HG02973 (cell line): ENCODE data around the gene LPIN1.

Experiments used
- ATAC-seq: cut with Tn5 transposase; IDR thresholded peaks from one replicate; pipeline ENCODE4 v1.9.1; 2021; ENCODE audit warnings: moderate library complexity; ENCODE audit not compliant: unreplicated experiment

Gene LPIN1

DNA sequence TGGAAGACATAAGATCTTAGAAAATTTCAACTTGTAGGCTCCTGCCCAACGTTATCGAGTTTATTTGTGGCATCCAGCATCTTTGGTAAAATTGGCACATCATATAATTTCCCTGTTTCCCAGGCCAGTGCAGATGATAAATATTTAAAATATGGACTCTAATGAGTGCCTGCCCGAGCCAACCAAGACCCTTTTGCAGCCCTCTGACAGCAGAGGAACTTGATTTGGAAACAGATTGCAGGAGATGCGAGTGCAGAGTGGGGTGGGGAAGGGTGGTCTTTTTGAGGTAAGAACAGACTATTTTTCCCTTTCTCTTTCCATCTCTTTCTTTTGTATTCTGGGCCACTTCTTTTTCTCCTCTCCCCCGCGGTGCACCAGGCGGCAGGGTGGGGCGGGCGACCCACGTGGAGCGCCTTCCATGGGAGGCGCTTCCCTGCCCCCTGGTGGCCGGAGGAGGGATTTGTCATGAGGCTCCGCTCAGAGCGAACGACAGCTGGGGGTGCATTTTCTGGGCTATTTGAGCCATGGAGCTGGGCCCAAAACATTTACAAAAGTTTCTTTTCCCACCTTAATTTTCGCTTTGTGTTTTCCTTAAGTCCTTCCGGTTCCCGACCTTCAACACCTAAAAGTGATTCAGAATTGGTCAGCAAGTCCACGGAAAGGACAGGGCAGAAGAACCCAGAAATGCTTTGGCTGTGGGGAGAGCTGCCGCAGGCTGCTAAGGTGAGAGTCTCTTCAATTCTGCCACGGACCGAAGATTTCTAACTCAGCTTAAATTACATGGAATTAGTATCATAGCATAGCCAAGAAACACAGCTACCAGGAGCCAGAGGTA, 32.7 kb downstream of the LPIN1 start:
- ATAC-seq: peak; percentile 80

DNA sequence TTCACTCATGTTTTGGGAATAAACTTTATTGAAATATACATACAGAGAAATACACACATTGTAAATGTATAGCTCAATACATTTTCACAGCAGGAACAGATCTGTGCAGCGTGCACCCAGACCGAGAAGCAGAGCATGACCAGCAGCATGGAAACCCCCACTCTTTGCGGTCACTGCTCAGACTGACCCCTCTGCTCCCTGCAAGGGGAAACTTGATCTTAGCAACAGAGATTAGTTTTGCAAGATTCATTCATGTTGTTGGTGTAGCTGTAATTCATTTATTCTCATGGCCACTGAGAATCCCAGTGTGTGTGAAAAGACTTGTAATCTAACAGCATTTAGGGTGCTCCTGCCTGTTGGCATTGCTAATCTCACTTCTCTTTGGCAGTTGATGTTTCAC, 35.2 kb downstream of the LPIN1 start:
- no peak for ATAC-seq

DNA sequence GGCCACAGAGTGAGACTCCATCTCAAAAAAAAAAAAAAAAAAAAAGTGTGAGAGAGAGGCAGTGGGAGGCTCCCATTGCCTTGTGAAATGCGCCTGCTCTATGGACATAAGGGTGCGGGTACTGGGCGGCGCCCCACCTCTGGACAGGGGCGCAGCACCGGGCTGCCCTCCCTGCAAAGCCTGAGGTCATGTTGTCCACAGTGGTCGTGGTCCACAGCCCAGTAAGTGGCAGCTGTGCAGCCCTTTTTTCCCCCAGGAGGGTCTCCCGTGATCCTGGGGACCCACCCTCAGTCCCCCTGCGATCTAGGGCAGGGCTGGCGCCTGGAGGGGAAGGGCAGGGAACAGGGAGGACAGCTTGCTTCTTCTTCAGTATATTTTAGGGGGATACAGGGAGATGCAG, 37.8 kb downstream of the LPIN1 start:
- ATAC-seq: no peak

DNA sequence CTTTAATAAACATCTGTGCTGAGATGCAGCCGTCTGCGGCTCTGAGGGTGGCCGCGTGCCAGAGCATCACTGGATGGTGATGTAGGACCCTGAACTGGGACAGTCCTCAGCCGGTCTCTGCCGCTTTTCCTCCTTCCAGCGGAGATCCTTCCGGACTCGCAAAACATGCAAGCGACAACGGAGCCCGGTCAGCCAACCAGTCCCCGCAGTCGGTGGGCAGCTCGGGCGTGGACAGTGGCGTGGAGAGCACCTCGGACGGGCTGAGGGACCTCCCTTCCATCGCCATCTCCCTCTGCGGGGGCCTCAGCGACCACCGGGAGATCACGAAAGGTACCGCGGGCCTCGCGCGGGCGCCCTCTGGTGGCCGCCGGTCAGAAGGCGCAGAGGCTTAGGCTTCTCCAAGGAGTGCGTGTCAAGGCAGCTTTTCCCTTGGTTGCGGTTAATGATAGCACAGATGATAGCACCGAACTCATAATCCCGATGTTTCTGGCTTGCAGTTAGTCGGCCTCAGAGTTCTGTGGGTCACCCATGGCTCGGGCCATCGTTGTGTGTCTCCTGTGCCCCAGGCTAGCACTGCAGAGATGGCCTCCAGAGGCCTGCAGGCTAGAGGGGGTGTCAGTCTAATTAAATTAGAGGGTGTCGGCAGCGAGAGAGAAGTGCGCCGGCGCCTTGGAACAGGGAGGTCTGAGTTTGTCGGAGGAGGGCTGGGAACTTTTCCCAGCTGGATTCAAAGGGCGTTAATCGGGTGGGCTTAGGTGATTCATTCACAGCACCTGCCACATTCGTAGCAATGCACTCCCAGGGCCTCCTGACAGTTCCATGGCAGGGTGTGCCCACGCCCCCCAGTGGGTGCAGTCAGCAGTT, 38.5 kb downstream of the LPIN1 start:
- no peak for ATAC-seq

DNA sequence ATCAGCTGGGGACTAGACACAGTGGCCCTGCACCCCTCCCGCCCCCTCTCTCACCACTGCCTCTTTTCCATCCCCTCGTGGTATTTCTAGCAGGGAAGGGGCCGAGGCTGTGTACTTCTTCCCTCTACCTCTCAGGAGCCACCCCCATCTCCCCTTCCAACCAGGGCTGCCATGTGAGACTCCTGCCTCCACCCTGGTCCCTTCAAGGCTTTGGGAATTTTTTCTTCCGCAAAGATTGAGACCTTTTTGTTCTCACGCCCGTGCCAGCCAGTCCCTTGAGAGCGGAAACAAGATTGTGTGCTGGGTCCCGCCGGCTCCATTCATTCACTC, 39.1 kb downstream of the LPIN1 start:
- no peak for ATAC-seq

DNA sequence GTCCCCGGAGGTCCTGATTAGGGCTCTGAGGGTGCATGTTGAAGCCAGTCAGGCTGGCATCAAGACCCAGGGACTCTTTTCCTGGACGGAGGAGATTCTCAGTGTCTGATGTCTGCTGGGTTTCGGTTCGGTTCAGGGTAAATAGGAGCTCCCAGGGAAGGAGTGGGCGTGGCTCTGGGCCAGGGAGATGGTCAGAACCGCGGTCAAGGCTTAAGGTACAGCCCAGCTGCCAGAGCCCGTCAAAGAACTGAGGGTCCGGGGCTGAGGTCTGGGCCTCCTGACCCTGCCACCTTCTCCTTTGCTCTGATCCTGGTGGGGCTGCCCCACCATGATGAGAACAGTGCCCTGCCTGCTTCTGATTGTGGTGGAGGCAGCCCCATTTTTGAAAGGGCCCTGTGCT, 39.8 kb downstream of the LPIN1 start:
- no peak for ATAC-seq

DNA sequence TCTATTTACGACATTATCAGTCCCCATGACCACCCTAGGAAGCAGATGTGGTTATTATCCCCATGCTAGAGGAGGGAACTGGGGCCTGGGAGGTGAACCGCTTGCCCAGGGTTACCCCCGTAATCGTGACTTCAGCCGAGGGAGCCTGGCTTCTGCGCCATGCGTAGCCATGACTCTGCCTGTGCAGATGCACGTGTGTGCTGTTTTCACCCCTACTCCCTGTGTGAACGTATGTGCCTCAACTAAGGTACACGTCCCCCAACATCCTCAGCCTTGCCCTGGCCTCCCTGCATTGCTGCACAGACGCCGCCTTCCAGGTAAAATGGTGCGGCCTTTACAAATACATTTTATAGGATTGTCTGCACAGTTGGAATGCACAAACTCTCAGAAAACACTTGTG, 40.2 kb downstream of the LPIN1 start:
- no peak for ATAC-seq

DNA sequence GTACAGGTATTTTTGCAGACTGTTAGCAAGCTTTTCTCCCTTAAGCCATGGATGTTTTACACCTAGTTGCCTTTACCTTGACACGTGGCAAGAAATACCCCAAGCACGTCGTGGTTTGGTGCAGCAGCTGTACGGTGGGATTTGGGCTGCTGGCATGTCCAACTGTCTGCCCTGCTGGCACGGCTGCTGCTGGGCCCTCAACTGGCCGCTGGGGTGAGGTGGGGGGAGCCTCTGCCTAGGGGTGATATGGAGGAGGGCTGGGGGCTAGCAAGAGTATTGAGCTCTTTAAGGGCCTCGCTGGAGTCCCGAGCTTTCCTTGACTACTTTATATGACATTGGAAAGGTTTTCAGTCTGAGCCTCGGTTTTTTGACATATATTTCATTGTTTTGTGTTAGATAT, 41.6 kb downstream of the LPIN1 start:
- no peak for ATAC-seq

DNA sequence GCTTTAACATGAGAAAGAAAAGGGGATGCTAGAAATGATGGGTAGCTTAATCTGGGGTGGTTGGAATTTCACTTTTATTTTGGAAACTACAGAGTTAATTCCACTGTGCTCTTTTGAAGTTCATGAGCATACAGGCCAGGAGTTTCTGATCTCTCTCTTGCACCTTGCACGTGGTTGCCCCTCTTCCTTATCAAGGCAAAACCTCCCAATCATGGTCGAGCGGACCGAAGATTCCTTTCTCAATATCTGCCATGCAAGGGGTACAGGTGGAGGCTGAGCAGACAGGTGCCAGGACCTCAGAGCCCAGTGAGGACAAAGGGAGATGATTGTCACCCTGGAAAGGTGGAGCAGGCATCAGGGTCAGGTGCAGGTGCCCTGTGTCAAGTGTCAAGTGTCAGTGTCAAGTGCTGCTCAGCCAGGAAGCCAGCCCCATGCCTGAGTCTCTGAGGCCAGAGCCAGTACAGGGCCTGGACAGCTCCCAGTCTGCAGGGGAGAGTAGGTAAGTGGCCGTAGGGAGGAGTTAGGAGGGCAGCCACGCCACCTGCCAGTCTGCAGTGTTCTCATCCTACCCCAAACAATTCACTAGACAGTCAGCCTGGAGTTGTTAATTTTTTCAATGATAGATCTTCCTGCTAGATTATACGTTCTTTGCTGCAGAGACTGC, 42.2 kb downstream of the LPIN1 start:
- no peak for ATAC-seq

DNA sequence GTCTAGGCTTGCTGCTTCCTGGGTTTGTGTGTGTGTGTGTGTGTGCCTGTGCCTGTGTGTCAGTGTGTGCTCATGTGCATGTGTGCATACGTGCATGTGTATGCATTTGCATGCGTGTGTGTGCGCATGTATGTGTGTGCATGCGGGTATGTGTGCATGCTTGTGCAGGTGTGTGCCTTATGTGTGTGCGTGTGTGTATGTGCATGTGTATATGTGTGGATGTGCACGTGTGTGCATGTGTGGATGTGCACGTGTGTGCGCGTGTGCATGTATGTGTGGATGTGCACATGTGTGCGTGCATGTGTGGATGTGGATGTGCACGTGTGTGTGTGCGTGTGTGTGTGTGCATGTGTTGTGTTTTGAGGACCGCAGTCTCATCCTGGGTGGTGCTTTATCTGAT, 42.8 kb downstream of the LPIN1 start:
- ATAC-seq: no peak

DNA sequence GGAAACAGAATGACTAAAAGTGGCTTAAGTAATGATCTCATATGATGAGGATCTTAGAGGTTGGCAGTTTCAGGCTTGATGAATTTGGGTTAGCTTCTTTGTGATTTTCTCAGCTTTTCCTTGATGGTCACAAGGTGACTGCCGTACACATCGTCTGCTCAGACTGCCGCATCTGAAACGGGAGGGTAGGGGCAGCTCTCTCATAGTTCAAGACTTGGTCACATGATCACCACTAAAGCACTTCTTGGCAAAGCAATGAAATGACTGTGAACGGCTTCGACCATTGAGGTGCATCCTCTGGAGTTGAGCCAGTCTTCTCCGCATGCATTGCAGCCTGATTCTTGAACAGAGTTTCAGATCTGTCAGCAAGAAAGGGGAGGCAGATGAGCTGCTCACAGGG, 43.8 kb downstream of the LPIN1 start:
- ATAC-seq: no peak

DNA sequence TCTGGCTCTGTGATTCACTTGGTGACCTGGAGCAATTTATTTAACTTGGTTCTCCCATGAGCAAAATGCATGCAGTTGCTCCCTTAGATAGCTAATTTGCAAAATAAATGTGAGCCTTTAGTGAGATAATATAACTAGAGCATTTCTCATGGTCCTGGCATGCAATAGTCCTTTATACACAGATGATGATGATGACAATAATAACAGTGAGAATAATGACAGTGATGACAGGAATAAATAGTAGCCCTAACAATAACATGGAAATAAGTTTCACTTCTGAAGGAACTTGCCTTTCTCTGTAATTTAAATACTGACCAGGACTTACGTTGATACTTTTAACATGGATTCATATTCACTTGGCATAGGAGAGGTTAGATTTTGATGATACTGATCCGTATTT, 49.2 kb downstream of the LPIN1 start:
- ATAC-seq: no peak

DNA sequence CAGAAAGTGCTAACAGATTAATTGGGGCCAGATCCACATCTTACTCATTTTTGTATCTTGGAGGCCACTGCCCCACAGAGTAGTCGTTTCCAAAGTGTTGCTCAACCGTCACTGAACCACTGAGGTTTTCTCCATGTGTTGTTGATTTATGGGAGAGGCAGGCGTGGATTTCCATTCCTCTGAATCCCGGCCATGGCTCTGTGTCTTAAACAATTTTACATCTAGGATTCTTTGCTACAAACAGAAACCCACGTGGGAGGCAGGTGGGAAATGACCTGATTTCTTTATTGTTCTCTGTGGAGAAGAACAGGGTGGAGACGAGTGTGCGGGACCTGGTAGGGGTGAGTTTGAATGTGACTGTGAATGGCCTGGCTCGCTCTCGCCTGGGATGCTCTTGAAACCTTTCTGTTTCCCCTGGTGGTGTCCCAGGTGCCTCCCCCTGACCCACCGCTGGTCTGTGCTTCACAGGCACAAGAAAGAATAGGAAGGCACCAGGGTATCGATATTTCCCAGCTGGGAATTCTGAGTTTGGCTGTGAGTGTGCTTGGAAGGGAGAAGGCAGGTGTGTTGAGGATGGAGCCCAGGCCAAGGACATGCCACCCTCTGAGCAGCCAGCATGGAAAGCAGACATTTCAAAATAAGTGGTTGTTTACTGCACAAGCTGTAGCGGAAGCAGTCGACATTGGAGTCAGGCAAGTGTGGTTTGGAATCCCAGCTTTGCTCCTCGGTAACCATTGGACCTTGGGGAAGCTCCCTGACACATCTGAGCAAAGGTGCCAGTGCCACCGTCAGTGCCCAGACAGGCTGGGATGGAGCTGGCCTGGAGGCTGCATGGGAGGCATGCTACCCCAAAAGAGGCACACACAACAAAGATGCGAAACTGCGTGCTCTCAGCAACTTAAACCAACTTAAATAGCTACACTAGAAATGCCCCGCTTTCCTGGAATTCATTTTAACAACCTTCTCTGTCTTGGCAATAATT, 50.0 kb downstream of the LPIN1 start:
- ATAC-seq: no peak

DNA sequence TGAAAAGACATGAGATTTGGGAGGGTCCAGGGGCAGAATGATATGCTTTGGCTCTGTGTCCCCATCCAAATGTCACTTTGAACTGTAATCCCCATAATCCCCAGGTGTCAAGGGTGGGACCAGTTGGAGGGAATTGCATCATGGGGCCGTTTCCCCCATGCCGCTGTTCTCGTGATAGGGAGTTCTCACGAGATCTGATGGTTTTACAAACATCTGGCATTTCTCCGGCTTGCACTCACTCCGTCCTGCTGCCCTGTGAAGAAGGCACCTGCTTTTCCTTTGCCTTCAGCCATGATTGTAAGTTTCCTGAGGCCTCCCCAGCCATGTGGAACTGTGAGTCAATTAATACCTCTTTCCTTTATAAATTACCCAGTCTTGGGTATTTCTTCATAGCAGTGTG, 51.4 kb downstream of the LPIN1 start:
- ATAC-seq: no peak

DNA sequence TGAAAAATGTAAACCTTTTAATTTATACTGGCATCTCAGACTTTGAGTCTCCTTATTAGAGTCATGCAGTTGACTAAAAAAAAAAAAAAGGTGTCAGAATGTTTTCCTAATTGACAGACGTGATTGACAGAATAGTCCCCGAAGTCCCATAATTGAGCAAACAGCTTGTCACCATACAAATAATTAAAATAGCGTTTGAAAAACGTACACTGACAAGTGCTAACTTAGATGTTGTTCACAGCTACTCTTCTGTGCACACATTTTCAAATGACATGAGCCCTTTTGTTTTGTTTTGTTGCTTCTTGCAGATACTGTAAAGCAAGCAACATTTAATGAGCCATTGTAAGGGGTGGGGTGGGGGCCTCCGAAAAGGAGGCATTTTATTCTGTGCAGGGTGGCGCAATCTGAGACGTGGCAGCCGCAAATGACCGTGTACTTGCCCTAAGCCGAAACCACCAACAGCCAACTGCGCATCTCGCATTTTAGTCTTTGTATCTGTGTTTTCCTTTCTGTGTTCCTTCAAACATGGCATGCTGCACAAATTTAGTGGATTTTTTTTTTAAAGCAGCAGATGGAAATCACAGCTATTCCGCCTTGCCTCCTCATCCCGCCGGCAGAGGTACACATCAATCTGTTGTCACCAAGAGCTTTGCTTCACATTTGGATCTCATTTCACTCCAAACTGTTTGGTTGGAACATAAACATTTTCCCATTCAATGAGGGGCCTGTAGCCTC, 52.4 kb downstream of the LPIN1 start:
- ATAC-seq: no peak

DNA sequence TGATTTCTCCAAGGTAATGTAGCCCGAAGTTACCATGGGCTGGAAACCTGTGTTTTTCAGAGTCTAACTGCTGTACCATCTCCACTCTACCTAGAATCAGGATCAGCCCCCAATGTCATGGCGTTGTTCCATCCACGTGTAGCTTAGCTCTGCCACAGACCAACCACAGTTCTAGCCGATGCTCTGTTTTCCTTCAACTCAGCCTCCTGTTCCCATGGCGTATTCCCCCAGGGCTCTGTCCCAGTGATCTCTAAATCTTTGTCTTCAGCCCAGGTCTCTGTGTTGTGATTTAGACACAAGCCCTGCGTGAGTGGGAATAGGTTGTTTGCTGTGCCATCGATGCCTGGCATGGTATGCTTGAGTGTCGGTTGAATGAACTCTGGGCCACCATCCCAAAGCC, 53.4 kb downstream of the LPIN1 start:
- no peak for ATAC-seq

DNA sequence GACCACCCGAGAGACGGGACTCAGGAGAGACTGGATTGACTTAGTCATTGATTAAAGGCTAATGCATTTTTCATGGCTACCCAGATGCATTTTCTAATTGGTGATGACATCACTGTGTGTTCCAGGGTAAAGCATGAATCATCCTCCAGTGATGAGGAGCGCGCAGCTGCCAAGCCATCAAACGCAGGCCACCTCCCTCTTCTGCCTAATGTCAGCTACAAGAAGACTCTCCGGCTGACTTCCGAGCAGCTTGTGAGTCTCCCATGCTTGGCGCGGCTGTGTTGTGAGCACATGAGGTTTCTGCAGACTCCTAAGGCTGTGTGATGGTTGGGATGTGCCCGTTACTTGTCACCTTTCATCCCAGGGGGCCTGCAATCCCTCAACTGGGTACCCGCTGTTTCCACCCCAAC, 56.4 kb downstream of the LPIN1 start:
- ATAC-seq: no peak

DNA sequence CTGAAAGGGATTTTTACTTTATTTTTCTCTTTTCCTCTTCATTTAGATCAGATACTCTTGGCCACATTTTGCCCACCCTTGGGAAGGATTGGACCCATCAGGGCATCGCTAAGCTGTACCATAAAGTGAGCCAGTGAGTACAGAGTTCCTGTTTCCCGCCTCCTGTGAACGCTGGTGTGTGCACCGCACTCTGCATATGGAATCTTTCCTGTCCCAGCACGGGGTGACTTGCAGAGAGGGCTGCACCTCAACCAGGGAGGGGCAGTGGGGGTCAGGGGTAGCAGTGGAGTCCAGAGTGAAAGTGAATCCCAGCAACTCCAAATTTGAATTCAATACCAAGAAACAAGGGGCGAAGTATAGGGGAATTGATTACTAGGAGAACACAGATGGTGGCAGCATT, 58.6 kb downstream of the LPIN1 start:
- no peak for ATAC-seq

DNA sequence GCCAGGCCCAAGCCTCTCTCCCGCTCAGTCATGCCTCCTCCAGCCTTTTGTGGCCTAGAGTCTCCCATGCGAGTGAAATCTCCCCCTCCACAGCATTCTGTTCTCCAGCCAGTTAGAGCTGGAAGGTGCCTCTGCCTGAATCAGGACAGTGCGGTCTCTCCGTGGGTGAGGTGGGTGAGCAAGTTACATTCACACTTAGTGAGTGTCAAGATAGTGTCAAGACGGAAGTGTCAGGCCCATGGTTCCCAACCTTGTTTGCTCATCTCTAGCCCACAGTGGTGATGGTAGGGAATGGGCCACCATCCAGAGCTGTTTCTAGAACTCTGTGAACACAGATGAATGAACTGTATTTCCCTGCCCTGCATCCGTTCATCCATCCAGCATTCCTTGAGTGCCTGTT, 59.5 kb downstream of the LPIN1 start:
- no peak for ATAC-seq
